Activated CD8-positive, alpha-beta T cell treated with anti-CD3 and anti-CD28 coated beads for 36 hours (primary cell): Measurements from ENCODE around the gene NTRK2. TPM values are rescaled to one million over a fixed set of nuclear protein-coding genes. Genes with fewer than 3 reads are reported as not detected.

Experiments used
- ATAC-seq: fragments of 200-7000 bp; cut with Tn5 transposase; one replicate; pipeline ENCODE4 v1.10.0; 2021; ENCODE audit warnings: mild to moderate bottlenecking, moderate library complexity
- CTCF ChIA-PET: fragments of 350-600 bp; sonication (Branson Sonifier 250); formaldehyde crosslinking; loops from one replicate; lab custom pipeline; 2021; ENCODE audit warnings: antibody characterized with exemption; lab: Charles Lee
- POLR2A ChIA-PET: fragments of 350-600 bp; sonication (Branson Sonifier 250); formaldehyde crosslinking; loops from one replicate; lab custom pipeline; 2021; ENCODE audit warnings: antibody characterized with exemption; lab: Charles Lee
- DNase-seq: peaks from one replicate; pipeline ENCODE4 v3.0.0-alpha.2; 2020
- H3K27ac Mint-ChIP-seq: one replicate; pipeline ENCODE4 v1.8.0; 2021; ENCODE audit warnings: mild to moderate bottlenecking, mixed read lengths
- H3K27me3 Mint-ChIP-seq: one replicate; pipeline ENCODE4 v1.8.0; 2021; ENCODE audit warnings: mixed read lengths
- H3K36me3 Mint-ChIP-seq: one replicate; pipeline ENCODE4 v1.8.0; 2021; ENCODE audit warnings: low read depth, mixed read lengths
- H3K4me1 Mint-ChIP-seq: one replicate; pipeline ENCODE4 v1.8.0; 2021; ENCODE audit warnings: low read depth, mixed read lengths
- H3K4me3 Mint-ChIP-seq: one replicate; pipeline ENCODE4 v1.8.0; 2021; ENCODE audit warnings: mild to moderate bottlenecking, moderate library complexity, mixed read lengths
- H3K9me3 Mint-ChIP-seq: one replicate; pipeline ENCODE4 v1.8.0; 2021; ENCODE audit warnings: mixed read lengths
- intact Hi-C: fragments of 100-400 bp; cut with micrococcal nuclease; formaldehyde crosslinking; loops from one replicate; pipeline ENCODE4 v1.10.0; 2022
- total RNA-seq, 2 experiments: library from RNA; stranded (reverse); gene quantifications; one replicate each; pipeline ENCODE4 v1.2.3, GENCODE V29; 2021
- TF ChIP-seq, protein P1 (sequence below): fragments of 200-600 bp; IDR thresholded peaks from one replicate; pipeline ENCODE4 v1.8.0; 2022; ENCODE audit warnings: antibody characterized with exemption, mild to moderate bottlenecking

Gene NTRK2
- total RNA-seq, 2 experiments from 2014 or later: 0.07 to 0.09 TPM

DNA sequence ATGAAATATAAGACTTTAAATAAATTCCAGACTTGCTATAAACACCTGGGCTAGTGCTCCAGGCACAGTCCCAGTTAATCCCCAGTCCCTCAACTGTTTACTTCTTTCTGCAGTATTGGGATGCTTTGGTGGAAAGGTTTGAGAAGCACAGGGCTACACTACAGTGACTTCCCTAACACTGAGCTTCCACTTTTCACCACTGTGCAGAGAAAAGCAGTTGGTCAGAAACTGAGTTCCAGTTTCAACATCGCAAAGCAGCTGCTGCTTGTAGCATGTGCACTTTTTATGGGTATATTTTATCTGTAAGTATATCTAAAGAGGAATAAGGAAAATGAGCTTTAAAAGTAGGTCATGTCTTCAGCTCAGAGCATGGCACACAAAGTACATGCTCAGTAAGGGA, 339.7 kb downstream of the NTRK2 start:
- H3K27me3 Mint-ChIP-seq: peaks cover 6% of the 10 kb centered on the region
- TF ChIP-seq, protein P1, sequence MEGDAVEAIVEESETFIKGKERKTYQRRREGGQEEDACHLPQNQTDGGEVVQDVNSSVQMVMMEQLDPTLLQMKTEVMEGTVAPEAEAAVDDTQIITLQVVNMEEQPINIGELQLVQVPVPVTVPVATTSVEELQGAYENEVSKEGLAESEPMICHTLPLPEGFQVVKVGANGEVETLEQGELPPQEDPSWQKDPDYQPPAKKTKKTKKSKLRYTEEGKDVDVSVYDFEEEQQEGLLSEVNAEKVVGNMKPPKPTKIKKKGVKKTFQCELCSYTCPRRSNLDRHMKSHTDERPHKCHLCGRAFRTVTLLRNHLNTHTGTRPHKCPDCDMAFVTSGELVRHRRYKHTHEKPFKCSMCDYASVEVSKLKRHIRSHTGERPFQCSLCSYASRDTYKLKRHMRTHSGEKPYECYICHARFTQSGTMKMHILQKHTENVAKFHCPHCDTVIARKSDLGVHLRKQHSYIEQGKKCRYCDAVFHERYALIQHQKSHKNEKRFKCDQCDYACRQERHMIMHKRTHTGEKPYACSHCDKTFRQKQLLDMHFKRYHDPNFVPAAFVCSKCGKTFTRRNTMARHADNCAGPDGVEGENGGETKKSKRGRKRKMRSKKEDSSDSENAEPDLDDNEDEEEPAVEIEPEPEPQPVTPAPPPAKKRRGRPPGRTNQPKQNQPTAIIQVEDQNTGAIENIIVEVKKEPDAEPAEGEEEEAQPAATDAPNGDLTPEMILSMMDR: no peak
- no peak overlapping the region for H3K4me3 Mint-ChIP-seq
- ATAC-seq (no peak), DNase-seq (no peak)
- ChIA-PET CTCF (no interaction called here), POLR2A (no interaction called here)
- no peak overlapping the region for H3K27ac Mint-ChIP-seq
- H3K36me3 Mint-ChIP-seq: no peaks in the 10 kb centered on the region
- H3K9me3 Mint-ChIP-seq: no peaks in the 10 kb centered on the region
- no peaks in the 10 kb centered on the region for H3K4me1 Mint-ChIP-seq
- intact Hi-C loops: no loop called here

DNA sequence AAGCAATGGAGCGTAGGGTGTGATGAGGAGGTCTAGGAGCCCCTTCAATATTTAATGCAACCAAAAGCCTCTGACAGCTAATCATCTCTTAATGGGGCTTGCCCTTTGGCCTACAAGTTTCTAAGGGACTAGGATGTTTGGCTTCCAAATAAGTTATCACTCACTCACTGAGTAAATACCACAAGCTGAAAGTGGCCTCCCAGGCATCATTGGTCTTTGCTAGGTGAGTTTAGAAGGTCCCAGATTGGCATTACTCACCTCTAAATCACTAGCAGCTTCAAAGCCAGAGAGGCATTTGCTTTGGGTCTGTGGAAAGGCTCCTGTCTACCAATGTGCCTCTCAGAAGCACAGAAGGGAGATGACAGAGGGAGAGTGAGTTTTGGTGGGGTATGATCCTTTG, 344.2 kb downstream of the NTRK2 start:
- H3K4me3 Mint-ChIP-seq: no peak overlapping the region
- peaks cover 8% of the 10 kb centered on the region for H3K27me3 Mint-ChIP-seq
- H3K4me1 Mint-ChIP-seq: no peaks in the 10 kb centered on the region
- ChIA-PET POLR2A (no interaction called here), CTCF (no interaction called here)
- H3K27ac Mint-ChIP-seq: no peak overlapping the region
- TF ChIP-seq, protein P1: no peak
- DNase-seq (no peak), ATAC-seq (no peak)
- no peaks in the 10 kb centered on the region for H3K36me3 Mint-ChIP-seq
- intact Hi-C loops: no loop called here
- no peaks in the 10 kb centered on the region for H3K9me3 Mint-ChIP-seq

DNA sequence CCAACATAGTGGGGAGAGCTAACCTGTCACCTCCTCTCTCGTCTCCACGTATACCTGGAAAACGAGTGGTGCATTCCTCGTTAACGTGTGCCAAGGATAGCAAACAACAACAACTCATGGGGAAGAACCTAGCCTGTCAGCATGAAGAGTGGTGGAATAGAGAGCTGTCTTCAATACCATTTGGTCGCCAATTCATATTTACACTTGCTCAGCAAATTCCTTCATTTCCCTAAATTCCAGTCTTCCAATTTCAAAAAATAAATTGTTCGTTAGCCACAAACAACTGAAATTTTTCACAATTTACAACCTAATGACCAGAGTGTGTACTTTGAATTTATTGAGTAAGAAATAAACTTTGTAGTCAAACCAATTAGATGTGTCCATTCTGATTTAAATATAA, 344.8 kb downstream of the NTRK2 start:
- TF ChIP-seq, protein P1: no peak
- peaks cover 8% of the 10 kb centered on the region for H3K27me3 Mint-ChIP-seq
- CTCF ChIA-PET: no interaction called here
- POLR2A ChIA-PET: no interaction called here
- no peak overlapping the region for H3K4me3 Mint-ChIP-seq
- no peak for DNase-seq
- no peaks in the 10 kb centered on the region for H3K9me3 Mint-ChIP-seq
- H3K36me3 Mint-ChIP-seq: no peaks in the 10 kb centered on the region
- H3K4me1 Mint-ChIP-seq: no peaks in the 10 kb centered on the region
- intact Hi-C loops: no loop called here
- no peak overlapping the region for H3K27ac Mint-ChIP-seq
- ATAC-seq: no peak

DNA sequence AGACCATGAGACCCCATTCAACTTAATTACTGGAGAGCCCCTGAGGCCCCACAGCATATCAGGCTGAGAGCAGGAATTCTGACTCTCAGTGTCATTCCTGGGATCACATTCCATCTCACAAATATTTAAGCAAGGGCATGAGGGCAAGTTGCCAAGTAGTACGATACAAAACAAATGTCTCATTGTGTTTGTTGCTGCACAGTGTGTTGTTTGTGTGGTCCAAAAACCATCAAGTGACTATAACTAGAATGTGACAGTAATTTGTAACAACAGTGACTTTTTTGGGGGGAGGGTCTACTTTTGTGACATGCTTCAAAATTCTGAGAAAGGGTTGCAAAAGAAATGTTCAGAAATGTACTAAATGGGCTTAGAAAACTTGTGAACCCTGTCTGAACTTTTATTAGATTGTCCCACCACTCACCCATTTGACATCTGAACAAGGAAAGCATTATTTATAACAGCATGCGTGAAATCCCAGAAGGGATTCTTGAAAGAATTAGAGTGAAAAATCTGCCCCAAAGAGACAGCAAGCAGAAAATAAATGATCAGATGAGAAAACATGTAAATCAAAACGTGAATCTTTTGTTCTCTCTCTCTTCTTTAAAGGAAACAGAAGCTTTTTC, 347.0 kb downstream of the NTRK2 start:
- ATAC-seq: no peak

DNA sequence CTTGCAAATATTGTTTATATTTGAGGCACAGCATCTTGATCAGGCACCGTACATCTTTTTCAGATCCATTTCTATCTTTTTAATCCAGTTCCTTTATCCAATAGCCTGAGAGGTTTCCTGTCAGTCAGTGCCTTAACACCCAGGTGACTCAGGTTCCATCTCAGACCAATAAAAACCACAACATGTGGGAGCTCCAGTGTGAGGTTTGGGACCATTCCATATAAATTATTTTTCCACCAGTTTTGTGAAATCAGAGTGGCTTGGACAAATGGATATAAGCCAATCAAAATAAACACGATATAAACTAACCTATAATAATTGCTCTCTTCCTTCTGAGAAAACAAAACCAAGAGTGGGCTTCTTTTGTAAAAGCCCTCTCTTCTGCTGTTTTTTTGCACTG, 351.3 kb downstream of the NTRK2 start:
- TF ChIP-seq, protein P1: no peak
- no peak for ATAC-seq
- Mint-ChIP-seq H3K9me3 (no peaks in the 10 kb centered on the region), H3K27me3 (peaks cover under 1% of the 10 kb centered on the region), H3K27ac (no peak overlapping the region), H3K4me1 (no peaks in the 10 kb centered on the region), H3K4me3 (no peak overlapping the region), H3K36me3 (no peaks in the 10 kb centered on the region)
- no peak for DNase-seq
- ChIA-PET CTCF (no interaction called here), POLR2A (no interaction called here)
- intact Hi-C loops: no loop called here

More for the DNA sequence above, 347.0 kb downstream of the NTRK2 start:
- Mint-ChIP-seq H3K27me3 (peaks cover 6% of the 10 kb centered on the region), H3K9me3 (no peaks in the 10 kb centered on the region), H3K4me3 (no peak overlapping the region), H3K27ac (no peak overlapping the region), H3K4me1 (no peaks in the 10 kb centered on the region), H3K36me3 (no peaks in the 10 kb centered on the region)
- POLR2A ChIA-PET: no interaction called here
- TF ChIP-seq, protein P1: no peak
- intact Hi-C loops: no loop called here
- CTCF ChIA-PET: no interaction called here
- DNase-seq: no peak
